ENCODE data around the gene TUBE1.

The TUBE1 gene

DNA sequence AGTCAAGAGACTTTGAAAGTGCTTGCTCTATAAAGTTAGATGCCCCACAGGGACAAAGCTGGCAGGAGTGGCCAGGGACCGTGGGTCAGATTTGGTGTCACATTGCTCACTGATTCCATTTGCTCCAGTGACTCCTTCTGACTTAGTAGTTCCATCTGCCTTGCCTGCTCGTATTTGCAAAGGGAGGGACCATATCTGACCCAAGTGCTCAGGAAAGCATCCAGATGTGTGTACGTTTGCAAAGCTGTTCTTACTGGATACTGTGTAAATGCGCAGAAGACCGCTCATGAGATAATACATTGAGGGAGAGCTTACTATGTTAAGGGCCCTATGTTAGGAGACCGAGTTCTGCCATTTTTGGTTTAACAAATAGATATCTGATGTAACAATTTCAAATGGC, 54.6 kb downstream of the TUBE1 start:
- peaks cover 10 to 19% (median 12%) of the 10 kb centered on the region in 10 experiments for H3K4me1 ChIP-seq
- no peak overlapping the region for H3K9ac ChIP-seq
- no peaks in the 10 kb centered on the region for H3K9me3 ChIP-seq (replicated peaks in 1 of 11)
- H3K27me3 ChIP-seq: no peaks in the 10 kb centered on the region
- H3K4me3 ChIP-seq: no peak overlapping the region
- H3K36me3 ChIP-seq: no peaks in the 10 kb centered on the region
- H4K20me1 ChIP-seq: no peaks in the 10 kb centered on the region
- no peak for TF ChIP-seq Cebpa-rat (IDR thresholded peaks at IDR 0.05)
- H3K4me2 ChIP-seq: no peak overlapping the region
- no peak overlapping the region for H3K27ac ChIP-seq

DNA sequence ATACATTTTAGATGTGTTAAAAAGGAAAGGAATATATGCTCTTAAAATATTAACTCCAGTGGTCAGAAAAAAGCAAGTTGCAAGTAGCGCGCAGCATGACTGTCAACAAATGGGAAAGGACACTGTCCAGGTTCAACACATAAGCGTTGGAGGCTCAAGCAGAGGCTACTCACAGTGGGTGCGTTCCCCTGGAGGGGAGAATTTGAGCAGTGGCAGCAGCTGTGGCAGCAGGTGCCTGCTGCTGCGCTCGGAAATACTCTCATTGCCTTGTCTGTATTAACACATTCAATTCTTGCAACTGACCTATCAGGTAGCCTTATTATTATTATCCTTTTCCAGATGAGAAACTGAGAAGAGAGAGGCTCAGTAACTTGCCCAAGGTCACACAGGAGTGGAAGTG, 55.3 kb downstream of the TUBE1 start:
- Histone ChIP-seq H3K36me3 (no peaks in the 10 kb centered on the region), H3K27me3 (no peaks in the 10 kb centered on the region), H3K4me2 (no peak overlapping the region), H3K4me3 (no peak overlapping the region), H4K20me1 (no peaks in the 10 kb centered on the region), H3K9ac (no peak overlapping the region), H3K27ac (no peak overlapping the region), H3K4me1 (peaks cover 11 to 23% (median 17%) of the 10 kb centered on the region in 10 experiments), H3K9me3 (replicated peaks in 1 of 11) (peaks cover 0 to 3% (median 0%) of the 10 kb centered on the region in 11 experiments; a peak in 2 of 22 replicates)
- TF ChIP-seq Cebpa-rat (IDR thresholded peaks at IDR 0.05): no peak

DNA sequence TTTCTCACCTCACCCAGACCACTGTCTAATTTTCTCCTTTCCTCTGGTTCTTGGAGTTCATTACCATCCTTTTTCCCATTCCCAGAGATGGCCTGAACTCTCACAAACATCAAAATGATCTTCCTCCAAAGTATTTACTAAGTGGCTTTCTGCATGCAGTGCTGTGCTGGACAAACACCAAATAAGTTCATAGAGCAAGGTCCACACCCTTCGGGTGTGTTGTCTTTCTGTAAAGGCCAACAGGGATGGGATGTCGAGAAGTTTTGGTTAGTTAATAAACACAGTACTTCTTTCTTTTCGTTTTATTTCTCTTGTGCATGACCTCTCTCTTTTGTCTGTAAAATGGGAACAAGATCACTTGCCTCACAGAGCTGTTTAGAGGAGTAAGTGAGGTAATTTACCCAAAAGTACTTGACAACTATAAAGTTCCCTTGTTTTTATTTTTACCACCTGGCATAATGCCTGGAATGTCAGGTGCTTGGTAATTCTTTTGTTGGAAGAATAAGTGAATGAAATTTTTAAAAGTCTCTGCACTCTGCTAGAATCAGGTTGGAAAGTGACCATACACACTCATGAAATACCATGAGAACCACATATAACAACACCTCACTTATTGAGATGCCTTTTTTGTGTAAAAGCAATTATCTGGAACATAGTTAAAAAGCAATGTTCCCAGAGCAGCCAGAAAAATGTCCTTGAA, 56.2 kb downstream of the TUBE1 start:
- no peaks in the 10 kb centered on the region for H4K20me1 ChIP-seq
- no peaks in the 10 kb centered on the region for H3K27me3 ChIP-seq
- H3K4me1 ChIP-seq: peaks cover 11 to 23% (median 17%) of the 10 kb centered on the region in 10 experiments
- no peak overlapping the region for H3K4me3 ChIP-seq
- H3K4me2 ChIP-seq: no peak overlapping the region
- H3K27ac ChIP-seq: no peak overlapping the region
- peaks cover 0 to 11% (median 0%) of the 10 kb centered on the region in 11 experiments; a peak in 3 of 22 replicates for H3K9me3 ChIP-seq (replicated peaks in 1 of 11)
- H3K9ac ChIP-seq: no peak overlapping the region
- no peaks in the 10 kb centered on the region for H3K36me3 ChIP-seq
- no peak for TF ChIP-seq Cebpa-rat (IDR thresholded peaks at IDR 0.05)

DNA sequence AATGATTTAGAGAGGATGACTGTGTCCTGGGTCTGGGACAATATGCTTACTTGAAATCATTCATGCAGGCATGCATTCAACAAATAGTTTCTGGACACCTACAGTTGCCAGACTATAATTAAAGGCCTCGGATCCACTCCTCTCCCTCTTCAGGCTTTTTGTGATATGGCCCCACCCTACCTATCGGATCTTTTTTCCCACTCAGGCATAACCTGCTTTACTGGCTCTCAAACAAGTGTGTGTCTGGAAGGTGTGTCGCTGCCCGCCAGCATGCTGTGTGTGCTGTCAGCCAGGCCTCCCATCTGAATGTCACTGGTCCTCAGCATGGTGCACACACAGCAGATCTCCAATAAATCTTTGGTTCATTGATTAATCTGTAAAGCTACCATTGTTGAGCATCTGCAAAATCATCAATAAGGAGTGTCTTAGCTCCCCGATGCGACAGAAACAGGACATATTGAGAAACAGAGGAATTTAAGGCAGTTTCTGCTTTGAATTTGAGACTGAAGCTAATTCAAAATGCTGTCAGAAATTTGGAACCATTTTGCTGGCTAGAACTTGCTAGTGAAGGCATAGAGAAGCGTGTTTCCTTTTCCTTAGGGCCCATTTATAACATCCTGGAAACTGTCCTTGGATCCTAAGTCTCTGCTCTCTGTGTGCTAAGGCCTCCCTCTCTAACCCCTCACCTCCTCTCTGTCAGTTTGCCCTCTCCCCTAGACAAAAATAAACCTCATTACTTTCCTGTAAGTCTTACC, 56.9 kb downstream of the TUBE1 start:
- no peak for TF ChIP-seq Cebpa-rat (IDR thresholded peaks at IDR 0.05)
- no peak overlapping the region for H3K4me2 ChIP-seq

DNA sequence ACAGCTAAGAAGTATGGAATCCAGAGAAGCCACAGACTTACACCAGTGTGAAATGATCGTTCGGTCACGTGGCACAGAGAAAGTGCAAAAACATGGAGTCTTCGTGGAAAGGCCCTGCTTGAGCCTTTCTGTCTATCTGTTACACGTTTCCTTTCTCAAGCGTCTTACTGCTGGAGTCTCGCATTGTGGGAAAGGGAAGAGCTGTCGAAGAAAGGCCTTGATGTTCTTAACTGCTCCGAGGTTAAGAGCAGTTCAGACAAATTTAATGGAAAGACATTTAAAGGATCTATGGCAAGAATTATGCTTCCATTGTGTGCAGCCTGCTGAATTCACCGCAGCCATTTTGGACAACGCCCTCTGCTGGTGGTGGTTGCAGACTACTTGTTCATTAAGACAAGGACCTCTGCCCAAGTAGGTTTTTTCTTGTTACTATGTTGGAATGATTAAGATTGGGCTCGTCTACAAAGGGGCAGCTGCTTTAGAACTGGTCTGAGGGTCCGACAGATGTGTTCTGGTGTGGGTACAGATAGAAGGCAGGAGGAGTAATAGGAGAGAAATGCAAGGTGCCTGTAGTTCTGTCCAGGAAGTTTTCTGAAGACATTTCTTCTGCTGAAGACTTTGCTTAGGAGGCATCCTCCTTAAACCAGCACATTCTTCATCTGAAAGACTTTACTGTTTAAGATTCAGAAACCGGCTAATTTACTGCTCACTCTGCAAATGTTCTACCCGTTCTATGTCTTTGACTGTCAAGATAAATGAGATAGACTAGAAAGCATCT, 58.0 kb downstream of the TUBE1 start:
- H3K9ac ChIP-seq: no peak overlapping the region
- peak overlapping the region in 1 of 11 experiments; percentile 38; a peak in 1 of 22 replicates for H3K27ac ChIP-seq
- TF ChIP-seq Cebpa-rat (IDR thresholded peaks at IDR 0.05): no peak
- no peaks in the 10 kb centered on the region for H4K20me1 ChIP-seq
- peaks cover 10 to 20% (median 17%) of the 10 kb centered on the region in 10 experiments for H3K4me1 ChIP-seq
- no peaks in the 10 kb centered on the region for H3K27me3 ChIP-seq
- no peak overlapping the region for H3K4me3 ChIP-seq
- peaks cover 0 to 18% (median 5%) of the 10 kb centered on the region in 11 experiments; a peak in 8 of 22 replicates for H3K9me3 ChIP-seq (replicated peaks in 1 of 11)
- no peaks in the 10 kb centered on the region for H3K36me3 ChIP-seq
- H3K4me2 ChIP-seq: peak overlapping the region in 1 of 11 experiments; percentile 64; a peak in 2 of 22 replicates

More for the DNA sequence above, 56.9 kb downstream of the TUBE1 start:
- no peak overlapping the region for H3K4me3 ChIP-seq
- no peak overlapping the region for H3K27ac ChIP-seq
- H3K9me3 ChIP-seq (replicated peaks in 1 of 11): peaks cover 0 to 14% (median 0%) of the 10 kb centered on the region in 11 experiments; a peak in 3 of 22 replicates
- H3K27me3 ChIP-seq: no peaks in the 10 kb centered on the region
- peaks cover 11 to 21% (median 17%) of the 10 kb centered on the region in 10 experiments for H3K4me1 ChIP-seq
- no peak overlapping the region for H3K9ac ChIP-seq
- H4K20me1 ChIP-seq: no peaks in the 10 kb centered on the region
- no peaks in the 10 kb centered on the region for H3K36me3 ChIP-seq

DNA sequence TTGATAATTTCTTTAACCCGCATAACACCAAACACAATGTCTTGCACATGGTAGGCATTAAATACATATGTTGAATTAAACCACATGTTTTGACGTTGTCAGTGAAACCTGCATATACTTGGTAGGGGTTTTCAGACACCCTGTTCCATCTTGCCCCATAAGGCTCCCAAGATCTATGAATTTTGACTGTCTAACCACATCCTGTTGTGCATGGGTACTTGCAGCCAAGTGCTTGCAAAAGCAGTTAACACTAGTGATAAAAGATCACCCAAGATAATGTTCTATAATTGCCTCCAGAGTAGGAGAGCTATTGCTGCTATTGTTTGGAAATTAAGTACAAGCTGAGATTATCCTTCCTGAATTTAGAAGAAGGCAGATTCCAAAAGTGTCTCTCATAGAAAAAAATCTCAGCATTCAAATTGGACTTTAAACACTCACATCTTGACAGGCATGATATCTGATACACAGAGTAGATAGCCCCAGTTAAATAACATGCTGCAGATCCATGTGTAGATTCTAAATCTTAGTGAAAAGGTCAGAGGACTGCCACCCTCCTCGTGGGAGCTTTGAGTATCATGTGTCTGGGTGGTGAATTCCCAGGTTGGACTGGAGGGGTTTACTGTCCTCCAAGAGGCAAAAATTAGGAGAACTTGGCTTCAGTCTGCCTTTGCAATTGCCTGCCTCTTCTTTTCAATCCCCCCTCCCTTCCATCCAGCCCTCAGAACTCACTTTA, 59.2 kb downstream of the TUBE1 start:
- Histone ChIP-seq H4K20me1 (no peaks in the 10 kb centered on the region), H3K27ac (peak overlapping the region in 9 of 11 experiments; percentile 26 to 67 (median 54); a peak in 16 of 22 replicates), H3K36me3 (no peaks in the 10 kb centered on the region), H3K9ac (no peak overlapping the region), H3K4me1 (peaks cover 10 to 20% (median 17%) of the 10 kb centered on the region in 10 experiments), H3K4me2 (peak overlapping the region; percentile 26 to 71 (median 48); a peak in 21 of 22 replicates), H3K4me3 (no peak overlapping the region), H3K27me3 (no peaks in the 10 kb centered on the region), H3K9me3 (replicated peaks in 1 of 11) (peaks cover 0 to 26% (median 12%) of the 10 kb centered on the region in 11 experiments; a peak in 13 of 22 replicates)
- TF ChIP-seq Cebpa-rat (IDR thresholded peaks at IDR 0.05): peak in 1 of 11 experiments; percentile 72; a peak in 3 of 22 replicates

DNA sequence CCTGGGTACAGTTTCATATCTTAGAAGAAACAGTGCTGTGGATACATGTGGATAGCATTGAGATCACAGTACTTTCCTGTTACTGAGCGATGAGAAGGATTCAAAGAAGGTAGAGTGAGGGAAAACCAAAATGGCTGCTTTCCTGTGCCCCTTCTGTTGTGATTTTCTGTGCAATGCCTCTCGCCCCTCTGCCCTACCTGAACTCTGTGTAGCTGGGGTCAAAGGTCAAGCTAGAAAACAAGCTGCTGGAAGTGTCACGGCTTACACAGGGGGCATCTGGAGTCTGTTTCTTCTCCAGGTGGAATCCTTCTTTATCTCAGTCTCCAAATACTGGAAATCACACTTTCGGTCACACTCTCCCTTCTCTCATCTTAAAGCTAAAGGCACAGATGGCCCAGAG, 60.3 kb downstream of the TUBE1 start:
- H3K4me2 ChIP-seq: peak overlapping the region in 4 of 11 experiments; percentile 40 to 54 (median 48); a peak in 3 of 22 replicates
- H3K4me1 ChIP-seq: peaks cover 10 to 20% (median 17%) of the 10 kb centered on the region in 10 experiments
- H3K27ac ChIP-seq: peak overlapping the region in 9 of 11 experiments; percentile 26 to 67 (median 50); a peak in 11 of 22 replicates
- TF ChIP-seq Cebpa-rat (IDR thresholded peaks at IDR 0.05): no peak
- no peak overlapping the region for H3K4me3 ChIP-seq
- no peaks in the 10 kb centered on the region for H4K20me1 ChIP-seq
- H3K36me3 ChIP-seq: no peaks in the 10 kb centered on the region
- H3K9me3 ChIP-seq (replicated peaks in 1 of 11): peaks cover 0 to 26% (median 12%) of the 10 kb centered on the region in 11 experiments; a peak in 13 of 22 replicates
- H3K27me3 ChIP-seq: no peaks in the 10 kb centered on the region
- no peak overlapping the region for H3K9ac ChIP-seq

DNA sequence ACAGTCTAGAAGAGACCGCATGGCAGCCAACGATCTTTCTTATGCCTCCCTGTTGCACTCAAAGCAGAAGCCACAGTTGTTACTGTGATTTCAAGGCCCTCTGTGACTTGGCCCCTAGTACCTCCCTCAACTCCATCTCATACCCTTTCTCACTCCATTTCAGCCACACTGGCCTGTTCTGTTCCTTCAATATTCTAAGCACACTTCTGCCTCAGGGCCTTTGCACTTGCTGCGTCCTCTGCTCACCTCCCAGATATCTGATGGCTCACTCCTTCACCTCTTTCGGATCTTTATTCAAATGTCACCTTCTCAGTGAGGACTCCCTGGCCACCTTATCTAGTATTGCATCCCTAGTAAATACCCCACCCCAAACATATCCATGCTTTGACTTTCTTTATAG, 62.8 kb downstream of the TUBE1 start:
- Histone ChIP-seq H3K9ac (no peak overlapping the region), H3K36me3 (no peaks in the 10 kb centered on the region), H3K9me3 (replicated peaks in 1 of 11) (peaks cover 0 to 26% (median 12%) of the 10 kb centered on the region in 11 experiments; a peak in 13 of 22 replicates), H3K4me3 (no peak overlapping the region), H3K27me3 (no peaks in the 10 kb centered on the region), H4K20me1 (no peaks in the 10 kb centered on the region), H3K27ac (no peak overlapping the region), H3K4me1 (peaks cover 10 to 20% (median 17%) of the 10 kb centered on the region in 10 experiments), H3K4me2 (no peak overlapping the region)
- no peak for TF ChIP-seq Cebpa-rat (IDR thresholded peaks at IDR 0.05)

Data from BLaER1 treated with 17β-estradiol and CSF1 and Interleukin-3, amounts not matched to agents 10 nM and 100 nM (cell line).